HG02852 (cell line): Measurements from ENCODE around the gene NUTM2B.
"Not testable (repeated sequence)": the region's sequence is repeated elsewhere in the genome, so short reads cannot be mapped to it uniquely, and the experiment has no call there.

Experiments
- ATAC-seq: cut with Tn5 transposase; IDR thresholded peaks from one replicate; pipeline ENCODE4 v1.9.1; 2021; ENCODE audit warnings: mild to moderate bottlenecking, moderate library complexity; ENCODE audit not compliant: unreplicated experiment

NUTM2B gene

GRCh38 chr10:79744844-79745243 is 41.8 kb downstream of the NUTM2B start:
- ATAC-seq = not testable (repeated sequence)

GRCh38 chr10:79748510-79748909 is 45.5 kb downstream of the NUTM2B start:
- not testable (repeated sequence) for ATAC-seq

DNA sequence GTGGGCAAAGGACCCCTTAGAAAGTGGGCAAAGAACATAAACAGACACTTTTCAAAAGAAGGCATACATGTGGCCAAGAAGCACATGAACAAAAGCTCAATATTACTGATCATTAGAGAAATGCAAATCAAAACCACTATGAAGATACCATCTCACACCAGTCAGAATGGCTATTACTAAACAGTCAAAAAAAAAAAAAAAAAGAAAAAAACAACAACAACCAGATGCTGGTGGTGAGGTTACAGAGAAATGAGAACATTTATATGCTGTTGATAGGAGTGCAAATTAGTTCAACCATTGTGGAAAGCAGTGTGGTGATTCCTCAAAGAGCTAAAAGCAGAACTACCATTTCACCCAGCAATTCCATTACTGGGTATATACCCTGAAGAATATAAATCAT is 50.6 kb downstream of the NUTM2B start:
- peak; percentile 74 for ATAC-seq

DNA sequence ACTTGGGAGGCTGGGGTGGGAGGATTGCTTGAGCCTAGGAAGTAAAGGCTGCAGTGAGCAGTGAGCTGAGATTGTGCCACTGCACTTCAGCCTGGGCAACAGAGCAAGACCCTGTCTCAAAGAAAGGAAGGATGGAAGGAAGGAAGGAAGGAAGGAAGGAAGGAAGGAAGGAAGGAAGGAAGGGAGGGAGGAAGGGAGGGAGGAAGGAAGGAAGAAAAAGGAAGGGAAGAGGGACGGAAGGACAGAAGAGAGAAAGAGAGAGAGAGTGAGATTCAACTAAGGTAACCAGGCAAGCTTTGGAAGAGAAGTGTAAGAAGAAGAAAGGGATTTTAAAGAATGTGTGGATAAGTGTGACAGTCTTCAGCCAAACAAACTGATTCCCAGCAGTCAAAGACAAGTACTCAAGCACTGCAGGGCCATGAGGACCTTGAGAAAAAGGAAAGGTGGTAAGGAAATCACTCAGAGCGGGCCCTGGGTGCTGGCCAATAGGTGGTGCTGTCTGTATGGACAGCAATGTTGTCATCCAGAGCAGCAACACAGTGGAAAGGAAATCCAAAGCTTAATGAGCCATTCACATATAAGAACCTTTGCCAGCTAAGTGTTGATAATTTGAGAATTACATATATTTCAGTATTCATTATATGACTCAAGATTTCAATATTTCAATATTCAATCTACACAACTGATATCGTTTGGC is 55.4 kb downstream of the NUTM2B start:
- ATAC-seq = not testable (repeated sequence)
